22Rv1 (cell line): ENCODE results near the gene CFAP74.

Experiments
- ZFX ChIP-seq: fragments of 450-650 bp; IDR thresholded peaks from 2 replicates; pipeline ENCODE4 v1.6.1; 2017; ENCODE audit warnings: antibody characterized with exemption, borderline replicate concordance
- TF ChIP-seq, protein P1 (sequence below): fragments of 450-650 bp; IDR thresholded peaks from 2 replicates; pipeline ENCODE4 v1.5.1; 2017; ENCODE audit warnings: mild to moderate bottlenecking

GRCh38 chr1:1976031-1976430 is 27.6 kb downstream of the CFAP74 start:
- TF ChIP-seq, protein P1, sequence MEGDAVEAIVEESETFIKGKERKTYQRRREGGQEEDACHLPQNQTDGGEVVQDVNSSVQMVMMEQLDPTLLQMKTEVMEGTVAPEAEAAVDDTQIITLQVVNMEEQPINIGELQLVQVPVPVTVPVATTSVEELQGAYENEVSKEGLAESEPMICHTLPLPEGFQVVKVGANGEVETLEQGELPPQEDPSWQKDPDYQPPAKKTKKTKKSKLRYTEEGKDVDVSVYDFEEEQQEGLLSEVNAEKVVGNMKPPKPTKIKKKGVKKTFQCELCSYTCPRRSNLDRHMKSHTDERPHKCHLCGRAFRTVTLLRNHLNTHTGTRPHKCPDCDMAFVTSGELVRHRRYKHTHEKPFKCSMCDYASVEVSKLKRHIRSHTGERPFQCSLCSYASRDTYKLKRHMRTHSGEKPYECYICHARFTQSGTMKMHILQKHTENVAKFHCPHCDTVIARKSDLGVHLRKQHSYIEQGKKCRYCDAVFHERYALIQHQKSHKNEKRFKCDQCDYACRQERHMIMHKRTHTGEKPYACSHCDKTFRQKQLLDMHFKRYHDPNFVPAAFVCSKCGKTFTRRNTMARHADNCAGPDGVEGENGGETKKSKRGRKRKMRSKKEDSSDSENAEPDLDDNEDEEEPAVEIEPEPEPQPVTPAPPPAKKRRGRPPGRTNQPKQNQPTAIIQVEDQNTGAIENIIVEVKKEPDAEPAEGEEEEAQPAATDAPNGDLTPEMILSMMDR = no peak
- no peak for TF ChIP-seq ZFX
